ENCODE measurements around the gene TMCO4.

DNA sequence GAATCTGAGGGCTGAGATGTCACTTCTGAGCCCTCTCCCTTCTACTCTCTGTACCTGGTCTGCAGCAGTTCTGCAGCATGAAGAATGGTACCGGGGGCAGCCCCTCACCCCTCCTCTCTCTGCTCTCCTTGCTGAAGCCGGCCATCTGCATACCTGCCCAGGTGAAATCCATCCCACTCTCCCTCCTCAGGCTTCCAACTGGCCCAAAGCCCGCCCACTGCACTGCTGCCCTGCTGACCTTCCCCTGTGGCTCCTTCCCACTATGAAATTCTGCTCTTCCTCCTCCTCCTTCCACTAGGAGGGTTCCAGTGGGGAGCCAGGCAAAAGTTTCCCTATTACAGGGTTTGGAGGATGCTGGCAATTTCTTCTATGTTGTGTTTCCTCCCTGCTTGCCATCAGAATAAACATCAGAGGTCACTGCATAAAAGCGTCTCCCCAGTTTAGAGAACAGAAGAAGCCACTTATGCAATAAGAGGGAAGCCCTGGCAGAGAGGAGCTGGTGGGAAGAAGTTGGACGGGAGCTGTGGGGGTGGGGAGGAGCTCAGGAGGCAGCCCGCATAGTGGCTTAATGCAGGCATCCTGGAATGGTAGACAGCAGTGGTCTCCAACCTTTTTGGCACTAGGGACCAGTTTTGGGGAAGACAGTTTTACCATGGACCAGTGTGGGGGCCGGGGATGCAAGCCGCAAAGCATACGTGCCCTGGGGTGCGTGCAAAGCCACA is 30.3 kb downstream of the TMCO4 start:
- TF ChIP-seq, protein P1, sequence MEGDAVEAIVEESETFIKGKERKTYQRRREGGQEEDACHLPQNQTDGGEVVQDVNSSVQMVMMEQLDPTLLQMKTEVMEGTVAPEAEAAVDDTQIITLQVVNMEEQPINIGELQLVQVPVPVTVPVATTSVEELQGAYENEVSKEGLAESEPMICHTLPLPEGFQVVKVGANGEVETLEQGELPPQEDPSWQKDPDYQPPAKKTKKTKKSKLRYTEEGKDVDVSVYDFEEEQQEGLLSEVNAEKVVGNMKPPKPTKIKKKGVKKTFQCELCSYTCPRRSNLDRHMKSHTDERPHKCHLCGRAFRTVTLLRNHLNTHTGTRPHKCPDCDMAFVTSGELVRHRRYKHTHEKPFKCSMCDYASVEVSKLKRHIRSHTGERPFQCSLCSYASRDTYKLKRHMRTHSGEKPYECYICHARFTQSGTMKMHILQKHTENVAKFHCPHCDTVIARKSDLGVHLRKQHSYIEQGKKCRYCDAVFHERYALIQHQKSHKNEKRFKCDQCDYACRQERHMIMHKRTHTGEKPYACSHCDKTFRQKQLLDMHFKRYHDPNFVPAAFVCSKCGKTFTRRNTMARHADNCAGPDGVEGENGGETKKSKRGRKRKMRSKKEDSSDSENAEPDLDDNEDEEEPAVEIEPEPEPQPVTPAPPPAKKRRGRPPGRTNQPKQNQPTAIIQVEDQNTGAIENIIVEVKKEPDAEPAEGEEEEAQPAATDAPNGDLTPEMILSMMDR (IDR thresholded peaks at IDR 0.05; ENCODE audit: low read depth, low read length) = no peak
- TF ChIP-seq EZH2phosphoT487 (IDR thresholded peaks at IDR 0.05; ENCODE audit: low read depth) = no peak
